ENCODE results near the gene UQCC2.

The UQCC2 gene

GRCh38 chr6:33658982-33659689 is 52.4 kb downstream of the UQCC2 start:
- no peak for ATAC-seq
- TF ChIP-seq CSDC2 (CRISPR knock-in tag; IDR thresholded peaks at IDR 0.05), result no peak
- no peak for TF ChIP-seq CREB5 (CRISPR knock-in tag; IDR thresholded peaks at IDR 0.05; ENCODE audit: low read depth)
- no peak for TF ChIP-seq ESRRG (CRISPR knock-in tag; IDR thresholded peaks at IDR 0.05)

DNA sequence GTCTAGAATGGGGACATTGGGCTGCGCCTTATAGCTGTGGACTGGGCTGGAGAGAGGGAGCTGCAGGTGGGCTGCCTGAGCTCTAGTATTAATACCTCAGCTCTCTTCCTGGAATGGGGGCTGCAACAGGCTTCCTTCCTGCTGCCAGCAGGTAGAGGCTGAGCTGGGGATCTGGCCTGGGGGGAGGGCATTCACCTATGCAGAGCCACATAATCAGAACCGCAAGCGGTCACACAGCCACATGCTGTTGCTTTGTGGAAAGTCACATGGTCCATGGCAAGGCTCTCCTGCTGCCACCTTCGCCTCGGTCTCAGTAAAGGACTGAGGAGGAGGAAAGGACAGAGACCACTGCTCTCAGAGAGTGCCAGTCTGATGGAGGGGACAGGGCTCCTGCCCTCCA is 54.7 kb downstream of the UQCC2 start:
- ATAC-seq, result no peak
- TF ChIP-seq ZNF565 (CRISPR knock-in tag; conservative IDR thresholded peaks at IDR 0.05; ENCODE audit: low read depth) (no peak), PPARA (CRISPR knock-in tag; IDR thresholded peaks at IDR 0.05; ENCODE audit: borderline replicate concordance) (no peak), POU6F1 (CRISPR knock-in tag; IDR thresholded peaks at IDR 0.05; ENCODE audit: borderline replicate concordance, low read depth) (no peak), ESRRG (CRISPR knock-in tag; IDR thresholded peaks at IDR 0.05) (no peak), ARNTL (CRISPR knock-in tag; IDR thresholded peaks at IDR 0.05; ENCODE audit: borderline replicate concordance, low read depth) (no peak), ZNF70 (CRISPR knock-in tag; IDR thresholded peaks at IDR 0.05) (no peak), SNAI2 (CRISPR knock-in tag; IDR thresholded peaks at IDR 0.05) (no peak), ZFP3 (CRISPR knock-in tag; IDR thresholded peaks at IDR 0.05) (no peak), ZFP30 (CRISPR knock-in tag; IDR thresholded peaks at IDR 0.05) (no peak), TSHZ2 (CRISPR knock-in tag; IDR thresholded peaks at IDR 0.05) (no peak), ZC3H10 (CRISPR knock-in tag; IDR thresholded peaks at IDR 0.05) (no peak)
- TF ChIP-seq, protein P1, sequence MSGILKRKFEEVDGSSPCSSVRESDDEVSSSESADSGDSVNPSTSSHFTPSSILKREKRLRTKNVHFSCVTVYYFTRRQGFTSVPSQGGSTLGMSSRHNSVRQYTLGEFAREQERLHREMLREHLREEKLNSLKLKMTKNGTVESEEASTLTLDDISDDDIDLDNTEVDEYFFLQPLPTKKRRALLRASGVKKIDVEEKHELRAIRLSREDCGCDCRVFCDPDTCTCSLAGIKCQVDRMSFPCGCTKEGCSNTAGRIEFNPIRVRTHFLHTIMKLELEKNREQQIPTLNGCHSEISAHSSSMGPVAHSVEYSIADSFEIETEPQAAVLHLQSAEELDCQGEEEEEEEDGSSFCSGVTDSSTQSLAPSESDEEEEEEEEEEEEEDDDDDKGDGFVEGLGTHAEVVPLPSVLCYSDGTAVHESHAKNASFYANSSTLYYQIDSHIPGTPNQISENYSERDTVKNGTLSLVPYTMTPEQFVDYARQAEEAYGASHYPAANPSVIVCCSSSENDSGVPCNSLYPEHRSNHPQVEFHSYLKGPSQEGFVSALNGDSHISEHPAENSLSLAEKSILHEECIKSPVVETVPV (CRISPR knock-in tag; IDR thresholded peaks at IDR 0.05), result no peak

GRCh38 chr6:33654831-33655554 is 56.5 kb downstream of the UQCC2 start:
- peak; percentile 87 for ATAC-seq

More at GRCh38 chr6:33654831-33655554, 56.5 kb downstream of the UQCC2 start:
- TF ChIP-seq TCF4 (CRISPR knock-in tag; IDR thresholded peaks at IDR 0.05; ENCODE audit: borderline replicate concordance) (peak; percentile 91), ESRRG (CRISPR knock-in tag; IDR thresholded peaks at IDR 0.05) (no peak), ZNF70 (CRISPR knock-in tag; IDR thresholded peaks at IDR 0.05) (no peak), ZNF8 (CRISPR knock-in tag; IDR thresholded peaks at IDR 0.05) (peak; percentile 83), ISL1 (CRISPR knock-in tag; IDR thresholded peaks at IDR 0.05) (no peak), ZNF565 (CRISPR knock-in tag; conservative IDR thresholded peaks at IDR 0.05; ENCODE audit: low read depth) (no peak), PATZ1 (CRISPR knock-in tag; IDR thresholded peaks at IDR 0.05; ENCODE audit: borderline replicate concordance) (no peak)
